Endothelial cell (in vitro differentiated cells): ENCODE data around the gene WFIKKN2. TPM values are rescaled to one million over a fixed set of nuclear protein-coding genes. Genes with fewer than 3 reads are reported as not detected.

Experiments
- DNase-seq: peaks from one replicate; pipeline ENCODE4 v3.0.0; 2021; ENCODE audit warnings: low spot score
- H3K27ac Mint-ChIP-seq: one replicate; pipeline ENCODE4 v1.8.0; 2021; ENCODE audit warnings: mixed read lengths, inconsistent platforms; ENCODE audit not compliant: unreplicated experiment
- H3K27me3 Mint-ChIP-seq: one replicate; pipeline ENCODE4 v1.8.0; 2021; ENCODE audit warnings: mild to moderate bottlenecking, moderate library complexity, mixed read lengths, inconsistent platforms; ENCODE audit not compliant: unreplicated experiment
- H3K36me3 Mint-ChIP-seq: one replicate; pipeline ENCODE4 v1.8.0; 2021; ENCODE audit warnings: mild to moderate bottlenecking, low read depth, mixed read lengths, inconsistent platforms; ENCODE audit not compliant: unreplicated experiment
- H3K4me1 Mint-ChIP-seq: one replicate; pipeline ENCODE4 v1.8.0; 2021; ENCODE audit warnings: mild to moderate bottlenecking, mixed read lengths, inconsistent platforms; ENCODE audit not compliant: unreplicated experiment
- H3K4me3 Mint-ChIP-seq: one replicate; pipeline ENCODE4 v1.8.0; 2021; ENCODE audit warnings: mild to moderate bottlenecking, mixed read lengths, inconsistent platforms; ENCODE audit not compliant: unreplicated experiment
- H3K9me3 Mint-ChIP-seq: one replicate; pipeline ENCODE4 v1.8.0; 2021; ENCODE audit warnings: mixed read lengths, inconsistent platforms; ENCODE audit not compliant: unreplicated experiment
- total RNA-seq: library from RNA; stranded (reverse); fragmentation: NEBNext Ultra II Directional; extraction: Animal tissue kit (Norgen Biotek cat#: 25700); gene quantifications from one replicate; pipeline ENCODE4 v1.2.1, GENCODE V29; 2021; ENCODE audit not compliant: unreplicated experiment
- TF ChIP-seq, protein P1 (sequence below): fragments of 200-600 bp; sonication (generic); IDR thresholded peaks from one replicate; pipeline ENCODE4 v1.5.0; 2021; ENCODE audit warnings: antibody characterized with exemption; ENCODE audit not compliant: unreplicated experiment

The WFIKKN2 gene
- total RNA-seq, 1 donor from 2014 or later = not detected

DNA sequence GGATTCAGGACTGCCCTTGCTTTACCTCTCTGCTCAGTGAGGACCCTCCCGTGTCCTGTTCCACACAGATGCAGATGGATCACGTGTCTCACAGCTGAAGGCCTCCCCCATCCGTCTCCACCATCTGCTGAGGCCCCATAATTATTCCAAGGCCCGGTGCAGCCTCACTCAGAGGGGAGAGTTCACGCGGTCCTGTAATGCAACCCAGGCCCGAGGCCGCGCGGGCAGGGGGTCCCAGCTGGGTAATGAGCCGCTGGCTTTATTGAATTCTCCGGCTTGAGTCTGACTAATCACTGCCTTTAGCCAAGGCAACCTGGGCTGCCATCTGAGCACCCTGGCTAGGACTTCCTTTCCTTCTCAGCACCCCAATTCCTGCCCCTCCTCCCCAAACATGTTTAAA, 4.4 kb upstream of the WFIKKN2 start:
- Mint-ChIP-seq H3K27ac (no peak overlapping the region), H3K4me1 (peaks cover 6% of the 10 kb centered on the region), H3K4me3 (no peak overlapping the region)

DNA sequence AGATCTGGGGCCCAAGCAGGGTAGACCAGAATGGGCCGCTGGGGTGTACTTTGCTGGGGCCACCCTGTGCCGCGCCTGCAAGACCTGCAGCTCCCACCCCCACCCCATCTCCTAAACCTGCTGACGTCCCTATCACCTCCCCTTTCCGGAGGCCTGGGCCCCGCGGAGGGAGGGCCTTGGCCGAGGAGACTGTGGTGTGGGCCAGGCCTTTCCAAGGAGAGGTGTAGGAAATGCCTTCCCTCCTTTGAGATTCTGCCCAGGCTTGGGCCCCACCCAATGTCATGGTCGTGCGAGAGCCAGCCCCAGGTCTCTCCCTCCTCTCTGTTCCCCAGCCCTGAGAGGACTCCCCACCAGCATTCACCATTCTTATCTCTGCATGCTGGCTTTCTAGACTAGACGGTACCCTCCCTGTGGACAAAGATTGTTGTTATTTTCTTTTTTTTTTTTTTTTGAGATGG, 3.9 kb upstream of the WFIKKN2 start:
- H3K4me1 Mint-ChIP-seq = peaks cover 6% of the 10 kb centered on the region
- no peak overlapping the region for H3K4me3 Mint-ChIP-seq
- no peak overlapping the region for H3K27ac Mint-ChIP-seq
- H3K9me3 Mint-ChIP-seq = no peaks in the 10 kb centered on the region
- no peaks in the 10 kb centered on the region for H3K36me3 Mint-ChIP-seq
- DNase-seq = no peak
- TF ChIP-seq, protein P1, sequence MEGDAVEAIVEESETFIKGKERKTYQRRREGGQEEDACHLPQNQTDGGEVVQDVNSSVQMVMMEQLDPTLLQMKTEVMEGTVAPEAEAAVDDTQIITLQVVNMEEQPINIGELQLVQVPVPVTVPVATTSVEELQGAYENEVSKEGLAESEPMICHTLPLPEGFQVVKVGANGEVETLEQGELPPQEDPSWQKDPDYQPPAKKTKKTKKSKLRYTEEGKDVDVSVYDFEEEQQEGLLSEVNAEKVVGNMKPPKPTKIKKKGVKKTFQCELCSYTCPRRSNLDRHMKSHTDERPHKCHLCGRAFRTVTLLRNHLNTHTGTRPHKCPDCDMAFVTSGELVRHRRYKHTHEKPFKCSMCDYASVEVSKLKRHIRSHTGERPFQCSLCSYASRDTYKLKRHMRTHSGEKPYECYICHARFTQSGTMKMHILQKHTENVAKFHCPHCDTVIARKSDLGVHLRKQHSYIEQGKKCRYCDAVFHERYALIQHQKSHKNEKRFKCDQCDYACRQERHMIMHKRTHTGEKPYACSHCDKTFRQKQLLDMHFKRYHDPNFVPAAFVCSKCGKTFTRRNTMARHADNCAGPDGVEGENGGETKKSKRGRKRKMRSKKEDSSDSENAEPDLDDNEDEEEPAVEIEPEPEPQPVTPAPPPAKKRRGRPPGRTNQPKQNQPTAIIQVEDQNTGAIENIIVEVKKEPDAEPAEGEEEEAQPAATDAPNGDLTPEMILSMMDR = no peak
- H3K27me3 Mint-ChIP-seq = peaks cover 1% of the 10 kb centered on the region

More for the DNA sequence above, 4.4 kb upstream of the WFIKKN2 start:
- no peaks in the 10 kb centered on the region for H3K36me3 Mint-ChIP-seq
- TF ChIP-seq, protein P1 = no peak
- H3K9me3 Mint-ChIP-seq = no peaks in the 10 kb centered on the region
- H3K27me3 Mint-ChIP-seq = no peaks in the 10 kb centered on the region
- DNase-seq = no peak

DNA sequence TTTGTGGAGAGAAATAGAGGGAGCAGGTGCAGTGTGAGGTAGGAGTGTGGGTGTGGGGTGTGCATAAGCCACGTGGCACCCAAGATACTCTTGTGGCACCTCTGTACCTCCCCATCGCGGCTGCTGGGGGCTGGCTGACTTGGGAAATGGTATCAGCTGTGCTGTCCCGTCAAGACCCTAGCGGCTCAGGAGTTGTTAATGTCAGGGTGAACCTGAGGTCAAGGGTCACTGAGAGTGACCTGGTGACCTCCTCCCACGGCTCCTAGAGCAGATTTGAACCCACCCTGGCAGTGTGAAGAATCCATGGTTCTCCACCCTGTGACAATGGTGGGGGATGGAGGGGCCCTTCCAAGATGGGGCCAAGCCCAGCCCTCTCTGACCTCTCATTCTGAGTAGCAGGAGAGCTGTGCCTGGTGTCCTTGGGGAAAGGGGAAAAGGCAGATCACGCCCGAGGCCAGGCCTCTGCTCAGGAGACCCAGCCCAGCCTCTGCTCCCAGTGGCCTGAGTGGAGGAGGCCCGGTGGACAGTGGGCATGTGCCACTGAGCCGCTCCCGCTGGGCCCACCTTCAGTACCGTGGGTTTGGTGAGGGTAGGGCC, 3.0 kb upstream of the WFIKKN2 start:
- H3K27me3 Mint-ChIP-seq = peaks cover 1% of the 10 kb centered on the region
- H3K9me3 Mint-ChIP-seq = no peaks in the 10 kb centered on the region
- no peak overlapping the region for H3K27ac Mint-ChIP-seq
- DNase-seq = no peak
- peaks cover 6% of the 10 kb centered on the region for H3K4me1 Mint-ChIP-seq
- H3K4me3 Mint-ChIP-seq = no peak overlapping the region
- TF ChIP-seq, protein P1 = no peak
- H3K36me3 Mint-ChIP-seq = no peaks in the 10 kb centered on the region

DNA sequence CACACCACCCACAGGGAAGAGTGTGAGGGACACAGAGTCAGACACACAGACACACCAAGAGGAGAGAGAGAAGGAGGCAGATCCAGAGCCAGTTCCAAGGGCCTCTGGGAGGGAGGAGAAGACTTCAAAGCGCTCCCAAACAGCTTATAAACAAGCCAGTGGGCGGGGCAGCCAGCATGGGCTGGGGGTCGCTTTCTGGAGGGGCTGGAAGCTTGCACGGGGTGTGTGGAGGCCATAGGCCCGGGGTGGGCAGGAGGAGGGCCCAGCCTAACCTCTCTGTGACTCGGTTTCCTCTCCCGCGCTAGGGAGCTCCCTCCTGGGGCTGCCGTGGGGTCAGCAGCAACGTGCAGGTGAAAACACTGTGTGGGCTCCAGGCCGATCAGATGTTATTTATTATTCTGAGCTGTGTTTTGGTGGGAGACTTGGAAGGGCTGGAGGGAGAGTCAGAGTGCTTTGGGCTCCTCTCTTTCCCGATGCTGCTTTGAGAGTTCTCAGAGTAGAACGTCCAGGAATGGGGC, 2.5 kb upstream of the WFIKKN2 start:
- H3K4me3 Mint-ChIP-seq = no peak overlapping the region
- TF ChIP-seq, protein P1 = no peak
- no peak for DNase-seq
- H3K27ac Mint-ChIP-seq = no peak overlapping the region
- H3K27me3 Mint-ChIP-seq = peaks cover 1% of the 10 kb centered on the region
- H3K9me3 Mint-ChIP-seq = no peaks in the 10 kb centered on the region
- H3K4me1 Mint-ChIP-seq = peaks cover 6% of the 10 kb centered on the region
- H3K36me3 Mint-ChIP-seq = no peaks in the 10 kb centered on the region
